GM19397 (cell line): ENCODE measurements around the gene TMEM168.
A peak's percentile ranks its signal among the peaks of the same experiment; 100 is the strongest.
"Not testable (repeated sequence)": the region's sequence is repeated elsewhere in the genome, so short reads cannot be mapped to it uniquely, and the experiment has no call there.

Experiments used
- ATAC-seq: cut with Tn5 transposase; IDR thresholded peaks from one replicate; pipeline ENCODE4 v1.9.1; 2021; ENCODE audit warnings: mild to moderate bottlenecking, moderate library complexity; ENCODE audit not compliant: unreplicated experiment

Gene TMEM168

GRCh38 chr7:112781558-112781957 is 8.6 kb downstream of the TMEM168 start:
- no peak for ATAC-seq

- ATAC-seq, result no peak
Observed at GRCh38 chr7:112781110-112781509, 9.1 kb downstream of the TMEM168 start.

DNA sequence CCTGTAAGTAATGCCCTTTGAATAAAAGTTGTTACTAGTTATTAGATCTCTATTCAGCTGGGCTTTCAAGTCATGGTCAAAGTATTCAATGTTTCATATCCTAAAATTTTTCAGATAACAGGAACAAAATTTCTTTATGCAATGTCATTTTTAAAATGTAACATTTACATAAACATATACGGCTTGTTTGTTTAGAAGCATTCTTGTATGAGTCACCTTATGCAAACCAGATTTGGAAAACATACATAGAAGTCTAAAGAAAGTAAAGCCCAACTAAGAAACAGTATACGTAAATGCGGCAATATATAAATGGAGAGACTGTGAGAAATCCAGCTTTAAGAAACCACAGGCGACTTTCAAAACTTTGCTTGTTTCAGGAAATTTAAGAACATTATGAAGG is 10.5 kb downstream of the TMEM168 start:
- ATAC-seq, result no peak

DNA sequence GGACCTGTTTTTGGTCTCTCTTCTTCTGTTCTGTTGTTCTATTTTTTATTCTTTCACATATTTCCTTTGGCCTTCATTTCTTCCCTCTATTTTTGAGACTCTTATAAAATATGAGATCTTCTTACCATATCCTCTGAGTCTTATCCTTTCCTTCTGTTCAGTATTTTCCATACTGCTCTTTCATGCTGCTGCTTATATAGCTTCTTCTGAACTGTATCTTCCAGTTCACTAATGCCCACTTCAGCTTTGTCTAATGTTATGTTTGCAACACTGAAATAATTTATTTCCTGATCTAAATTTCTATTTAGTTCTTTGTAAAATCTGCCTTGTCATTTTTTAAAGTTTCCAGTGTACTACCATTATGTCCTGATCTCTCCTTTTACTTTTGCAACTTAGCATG is 12.8 kb downstream of the TMEM168 start:
- no peak for ATAC-seq

DNA sequence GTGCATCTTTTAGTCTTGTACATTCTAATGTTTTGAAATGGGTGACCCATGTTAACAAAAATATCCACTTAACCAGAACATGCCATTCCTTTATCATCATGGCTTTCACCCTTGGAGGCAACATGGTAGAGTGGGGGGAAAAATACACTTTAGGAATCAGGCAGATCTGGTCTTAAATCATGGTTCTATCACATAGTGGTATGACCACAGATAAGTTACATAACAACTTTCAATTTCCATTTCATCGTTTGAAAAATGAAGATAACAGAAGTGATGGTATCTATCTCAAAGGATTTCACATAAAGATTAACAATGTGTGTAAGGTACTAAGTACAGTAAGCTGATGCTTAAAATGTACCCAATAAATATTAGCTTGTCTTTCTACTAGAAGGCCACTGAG is 19.0 kb downstream of the TMEM168 start:
- ATAC-seq, result no peak

GRCh38 chr7:112770051-112770450 is 20.1 kb downstream of the TMEM168 start:
- no peak for ATAC-seq

GRCh38 chr7:112765105-112765504 is 25.1 kb downstream of the TMEM168 start:
- ATAC-seq, result no peak

DNA sequence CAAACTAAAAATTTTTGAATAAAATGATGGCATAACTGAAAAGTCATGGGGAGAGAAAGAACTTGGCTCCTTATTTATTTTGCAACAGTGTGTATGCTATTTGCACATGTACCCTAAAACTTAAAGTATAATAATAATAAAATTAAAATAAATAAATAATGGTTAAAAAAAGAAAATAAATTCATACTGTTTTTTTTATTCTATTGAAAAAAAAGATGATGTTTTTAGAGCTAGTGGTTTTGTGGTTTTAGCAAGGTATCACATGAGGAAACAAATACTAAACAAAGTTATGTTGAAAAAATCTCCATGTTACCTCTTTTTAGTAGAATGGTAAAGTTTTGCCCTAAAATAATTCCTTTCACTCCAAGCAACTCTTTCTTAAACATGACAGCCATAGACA is 26.2 kb downstream of the TMEM168 start:
- ATAC-seq, result no peak

- ATAC-seq, result no peak
Observed at GRCh38 chr7:112763298-112763697, 26.9 kb downstream of the TMEM168 start.

DNA sequence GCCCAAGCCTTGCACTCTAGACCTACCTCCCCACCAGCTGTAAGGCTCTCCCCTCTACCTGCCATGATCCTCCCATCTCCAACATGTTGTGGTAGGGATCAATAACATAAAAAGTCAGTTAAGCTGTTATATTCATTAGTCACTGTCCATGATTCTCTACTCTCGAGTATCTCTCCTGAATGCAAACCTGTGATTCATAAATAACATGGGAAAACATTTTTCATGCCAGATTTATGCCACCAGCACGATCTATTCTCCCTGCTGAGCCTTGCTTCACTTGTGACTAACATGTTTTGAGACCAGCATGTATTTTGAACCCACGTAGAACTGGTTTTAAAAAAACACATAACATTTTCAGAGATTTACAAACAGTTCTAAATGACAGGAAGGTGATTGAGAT is 30.3 kb downstream of the TMEM168 start:
- ATAC-seq, result no peak

DNA sequence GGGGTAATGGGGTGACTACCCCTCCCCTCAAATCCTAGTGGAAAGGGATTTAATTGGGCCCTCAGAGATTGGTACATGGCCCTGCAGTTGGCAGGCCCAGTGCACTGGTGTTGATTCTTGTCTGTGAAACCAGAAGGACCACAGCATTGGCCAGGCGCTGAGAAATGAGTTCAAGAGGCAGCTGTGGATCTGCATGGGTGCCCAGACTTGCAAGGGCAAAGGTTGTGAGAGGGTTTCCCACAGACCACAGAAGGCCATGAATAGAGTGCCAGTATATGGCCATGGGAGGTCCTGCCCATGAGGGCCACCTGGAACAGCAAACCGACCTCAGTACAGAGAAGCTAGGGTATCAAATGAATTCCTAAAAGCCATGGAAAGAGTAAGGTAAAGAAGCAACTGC is 32.9 kb downstream of the TMEM168 start:
- ATAC-seq, result peak; percentile 73

DNA sequence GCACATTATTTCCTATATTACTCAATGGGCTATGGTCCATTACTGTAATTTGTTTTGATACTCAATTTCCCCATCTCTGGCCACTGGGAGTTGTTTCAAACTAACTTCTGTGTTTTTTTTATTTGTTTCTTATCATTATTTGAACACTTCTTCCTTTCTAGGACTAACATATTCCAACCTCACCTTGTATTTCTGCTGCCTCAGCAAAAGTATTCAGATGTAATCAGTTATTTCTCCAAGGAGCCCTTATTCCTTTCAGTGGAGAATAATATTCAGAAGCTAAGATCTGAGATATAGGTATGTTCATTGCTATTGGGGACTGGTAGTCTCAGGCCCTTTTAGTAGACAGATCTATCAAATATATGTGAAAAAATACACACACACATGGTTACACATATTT is 36.9 kb downstream of the TMEM168 start:
- no peak for ATAC-seq

DNA sequence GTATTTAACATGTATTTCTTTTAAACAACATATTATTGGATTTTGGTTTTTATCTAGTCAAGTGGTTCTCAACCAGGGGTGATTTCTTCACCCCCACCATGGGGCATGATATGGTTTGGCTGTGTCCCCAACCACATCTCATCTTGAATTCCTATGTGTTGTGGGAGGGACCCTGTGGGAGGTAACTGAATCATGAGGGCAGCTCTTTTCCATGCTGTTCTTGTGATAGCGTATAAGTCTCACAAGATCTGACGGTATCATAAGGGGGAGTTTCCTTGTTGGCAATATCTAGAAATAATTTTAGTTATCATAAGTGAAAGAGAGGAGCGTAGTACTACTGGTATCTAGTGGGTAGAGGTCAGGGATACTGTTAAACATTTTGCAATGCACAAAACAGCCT is 37.6 kb downstream of the TMEM168 start:
- no peak for ATAC-seq

DNA sequence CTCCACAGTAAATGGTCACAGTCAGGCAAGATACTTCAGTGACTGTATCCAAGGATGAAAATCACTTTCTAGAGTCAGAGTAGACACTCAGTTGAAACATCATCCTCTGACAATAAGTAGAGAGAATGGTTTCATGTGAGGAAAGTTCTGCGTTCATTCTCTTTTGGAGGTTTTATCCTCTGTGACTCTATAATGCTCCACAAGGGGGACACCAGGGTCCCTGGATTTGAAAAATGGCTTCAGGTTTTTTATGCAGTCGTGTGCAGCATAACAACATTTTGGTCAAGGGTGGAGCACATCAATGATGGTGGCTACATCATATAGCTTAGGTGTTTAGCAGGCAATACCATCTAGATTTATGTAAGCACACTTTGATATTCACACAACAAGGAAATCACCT is 40.4 kb downstream of the TMEM168 start:
- ATAC-seq, result no peak

DNA sequence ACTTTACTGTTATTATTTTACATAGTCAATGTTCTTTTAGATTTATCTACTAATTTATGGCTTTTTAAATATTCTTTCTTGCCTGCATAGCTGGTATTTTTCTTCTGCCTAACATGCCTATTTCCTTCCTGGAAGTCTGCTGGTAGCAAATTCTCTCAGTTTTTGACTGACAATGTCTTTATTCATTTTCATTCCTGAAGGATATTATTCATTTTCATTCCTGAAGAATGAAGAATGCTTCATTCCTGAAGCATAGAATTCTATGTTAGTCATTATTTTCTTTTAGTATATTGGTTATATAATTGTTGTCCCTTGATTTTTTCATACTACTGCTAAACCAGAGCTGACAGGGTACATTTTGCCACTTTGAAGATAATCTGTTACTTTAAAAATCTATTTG is 41.8 kb downstream of the TMEM168 start:
- no peak for ATAC-seq

GRCh38 chr7:112745635-112746034 is 44.6 kb downstream of the TMEM168 start:
- no peak for ATAC-seq

- ATAC-seq, result no peak
Observed at GRCh38 chr7:112744818-112745217, 45.4 kb downstream of the TMEM168 start.

GRCh38 chr7:112743811-112744210 is 46.4 kb downstream of the TMEM168 start:
- no peak for ATAC-seq

DNA sequence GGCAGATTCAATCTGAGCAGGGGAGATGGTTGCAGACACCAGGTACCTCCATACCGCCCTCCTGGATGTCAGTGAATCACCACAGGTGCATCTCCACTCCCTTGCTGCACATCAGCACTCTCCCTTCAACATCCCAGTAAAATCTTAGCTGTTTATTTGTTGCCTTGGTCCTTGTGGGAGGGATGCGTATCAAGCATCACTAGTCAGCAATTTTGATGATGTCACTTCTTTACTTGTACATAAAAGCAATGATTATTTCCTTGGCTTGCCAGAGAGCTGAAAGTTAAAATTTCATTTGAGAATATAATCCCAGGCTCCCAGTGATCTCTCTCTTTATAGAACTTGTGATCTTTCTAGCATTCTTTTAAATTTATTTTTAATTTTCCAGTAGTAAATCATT is 49.5 kb downstream of the TMEM168 start:
- ATAC-seq, result no peak

GRCh38 chr7:112739436-112740180 is 50.6 kb downstream of the TMEM168 start:
- ATAC-seq, result no peak

DNA sequence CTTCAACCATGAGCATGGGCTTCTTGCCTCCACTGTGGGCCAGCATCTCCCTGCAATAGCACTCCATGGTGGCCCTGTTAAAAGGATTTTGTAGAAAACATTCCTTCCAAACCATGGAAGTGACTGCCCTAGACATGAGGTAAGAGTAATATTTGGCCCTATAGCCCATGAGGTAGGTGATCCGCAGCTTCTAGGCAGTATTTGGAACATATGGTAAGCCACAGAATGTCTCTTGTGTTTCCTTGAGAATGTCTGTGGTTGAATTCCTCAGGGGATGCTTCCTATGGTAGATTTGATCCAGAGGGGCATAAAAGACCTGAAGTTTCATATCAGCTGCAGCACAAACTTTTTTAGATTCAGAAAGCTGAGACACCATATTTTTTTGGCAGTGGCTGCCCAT is 54.9 kb downstream of the TMEM168 start:
- no peak for ATAC-seq

DNA sequence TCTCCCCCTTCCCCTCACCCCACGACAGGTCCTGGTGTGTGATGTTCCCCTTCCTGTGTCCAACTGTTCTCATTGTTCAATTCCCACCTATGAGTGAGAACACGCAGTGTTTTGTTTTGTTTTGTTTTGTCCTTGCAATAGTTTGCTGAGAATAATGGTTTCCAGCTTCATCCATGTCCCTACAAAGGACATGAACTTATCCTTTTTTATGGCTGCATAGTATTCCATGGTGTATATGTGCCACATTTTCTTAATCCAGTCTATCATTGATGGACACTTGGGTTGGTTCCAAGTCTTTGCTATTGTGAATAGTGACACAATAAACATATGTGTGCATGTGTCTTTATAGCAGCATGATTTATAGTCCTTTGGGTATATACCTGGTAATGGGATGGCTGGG is 58.9 kb downstream of the TMEM168 start:
- not testable (repeated sequence) for ATAC-seq

DNA sequence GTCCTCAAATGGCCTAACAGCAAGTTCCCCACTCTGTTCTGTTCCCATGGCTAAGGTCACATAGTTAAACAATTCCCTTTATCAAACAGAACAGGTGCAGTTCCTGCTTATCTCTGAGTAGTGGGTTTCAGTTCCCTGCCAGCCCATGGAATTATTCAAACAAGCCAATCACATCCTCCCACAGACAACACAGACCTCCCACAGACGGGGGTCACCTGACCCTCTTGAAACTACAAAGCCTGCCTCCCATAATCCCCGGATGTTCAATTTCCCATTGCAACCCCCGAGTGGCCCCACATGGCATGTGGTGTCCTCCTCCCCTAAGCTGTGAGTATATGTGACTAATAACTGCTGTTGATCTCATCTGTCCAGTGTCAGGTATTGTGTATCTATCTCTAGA is 64.1 kb downstream of the TMEM168 start:
- no peak for ATAC-seq
